NCI-H226 (cell line): ENCODE measurements around the gene HECTD1.
"Not testable (repeated sequence)": the region's sequence is repeated elsewhere in the genome, so short reads cannot be mapped to it uniquely, and the experiment has no call there.

Source experiments
- DNase-seq: peaks from one replicate; pipeline ENCODE4 v3.0.0-alpha.2; 2015

Gene HECTD1

GRCh38 chr14:31224808-31225207 lies 17.2 kb upstream of the HECTD1 start:
- no peak for DNase-seq

DNA sequence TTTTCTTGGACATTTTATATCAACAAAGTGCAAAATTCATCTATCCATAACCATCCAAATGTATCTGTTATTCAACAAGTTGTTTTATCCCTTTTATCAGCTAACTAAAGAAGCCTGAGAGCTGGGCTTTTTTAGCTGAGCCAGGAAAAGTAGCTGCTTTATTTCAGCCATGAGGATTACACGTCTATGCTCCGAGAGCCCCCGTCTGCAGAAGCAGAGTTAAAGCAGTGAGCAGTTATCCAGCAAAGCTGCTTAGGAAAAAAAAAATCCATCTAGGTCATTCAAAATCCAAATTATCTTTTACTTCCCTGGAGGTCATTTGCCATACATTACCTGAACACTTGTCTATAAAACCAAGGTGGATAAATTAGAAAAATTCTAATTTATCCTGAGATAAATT lies 15.7 kb upstream of the HECTD1 start:
- no peak for DNase-seq

- DNase-seq: no peak
These were observed 15.2 kb upstream of the HECTD1 start for GRCh38 chr14:31222834-31223233.

DNA sequence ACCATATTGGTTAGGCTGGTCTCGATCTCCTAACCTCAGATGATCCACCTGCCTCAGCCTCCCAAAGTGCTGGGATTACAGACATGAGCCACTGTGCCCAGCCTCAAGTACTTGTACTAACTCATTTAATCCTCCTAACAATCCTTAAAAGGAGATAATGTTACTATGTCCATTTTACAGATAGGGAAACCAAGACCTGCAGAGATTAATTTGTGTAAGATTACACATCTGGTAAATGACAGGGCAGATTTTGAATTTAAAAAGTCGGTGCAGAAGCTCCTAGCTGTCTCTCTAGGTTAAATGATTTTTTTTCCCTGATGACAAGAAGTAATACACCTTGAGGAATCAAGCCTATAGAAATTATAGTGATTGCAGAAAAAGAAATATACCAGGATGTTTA lies 13.7 kb upstream of the HECTD1 start:
- DNase-seq: no peak

DNA sequence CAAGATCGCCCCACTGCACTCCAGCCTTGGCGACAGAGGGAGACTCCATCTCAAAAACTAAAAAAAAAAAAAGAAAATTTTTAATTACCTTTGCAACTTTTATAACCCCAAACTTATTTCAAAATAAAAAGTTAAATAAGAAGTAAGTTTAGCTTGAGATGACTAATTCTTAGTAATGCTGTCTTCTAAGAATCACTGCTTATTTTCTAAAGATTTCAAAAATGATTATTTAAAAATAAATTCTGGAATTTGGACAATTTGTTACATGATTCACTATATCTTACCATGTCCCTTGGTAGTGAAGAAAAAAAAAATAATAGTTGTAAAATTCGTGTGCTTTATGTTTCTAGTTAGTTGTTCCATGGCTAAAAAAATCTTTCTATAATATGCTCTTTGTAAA lies 11.6 kb upstream of the HECTD1 start:
- no peak for DNase-seq

DNA sequence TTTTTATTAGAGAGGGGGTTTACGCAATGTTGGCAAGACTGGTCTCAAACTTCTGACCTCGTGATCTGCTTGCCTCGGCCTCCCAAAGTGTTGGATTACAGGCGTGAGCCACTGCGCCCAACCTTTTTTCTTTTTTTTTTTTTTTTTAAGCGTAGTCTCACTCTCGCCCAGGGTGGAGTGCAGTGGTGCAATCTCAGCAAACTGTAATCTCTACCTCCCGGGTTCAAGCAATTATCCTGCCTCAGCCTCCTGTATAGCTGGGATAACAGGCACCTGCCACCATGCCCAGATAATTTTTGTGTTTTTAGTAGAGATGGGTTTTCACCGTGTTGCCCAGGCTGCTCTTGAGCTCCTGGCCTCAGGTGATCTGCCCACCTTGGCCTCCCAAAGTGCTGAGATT lies 8.8 kb upstream of the HECTD1 start:
- no peak for DNase-seq

DNA sequence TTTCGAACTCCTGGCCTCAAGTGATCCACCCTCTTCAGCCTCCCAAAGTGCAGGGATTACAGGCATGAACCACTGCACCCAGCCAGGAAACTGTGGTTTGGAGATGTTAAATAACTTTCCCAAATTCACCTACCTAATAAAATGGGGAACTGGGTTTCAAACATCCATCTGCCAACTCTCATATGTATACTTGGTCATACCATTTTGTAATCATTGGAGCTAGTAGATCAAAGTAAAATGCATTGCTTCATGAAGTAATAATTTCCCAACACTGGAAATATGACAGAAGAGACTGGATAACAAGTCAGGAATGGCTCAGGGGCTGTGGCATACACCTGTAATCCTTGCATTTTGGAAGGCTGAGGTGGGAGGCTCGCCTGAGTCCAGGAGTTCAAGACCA lies 5.3 kb upstream of the HECTD1 start:
- DNase-seq: no peak

GRCh38 chr14:31209605-31210004 lies 2.0 kb upstream of the HECTD1 start:
- no peak for DNase-seq

- DNase-seq: no peak
These were observed 1.2 kb upstream of the HECTD1 start for GRCh38 chr14:31208546-31209424.

DNA sequence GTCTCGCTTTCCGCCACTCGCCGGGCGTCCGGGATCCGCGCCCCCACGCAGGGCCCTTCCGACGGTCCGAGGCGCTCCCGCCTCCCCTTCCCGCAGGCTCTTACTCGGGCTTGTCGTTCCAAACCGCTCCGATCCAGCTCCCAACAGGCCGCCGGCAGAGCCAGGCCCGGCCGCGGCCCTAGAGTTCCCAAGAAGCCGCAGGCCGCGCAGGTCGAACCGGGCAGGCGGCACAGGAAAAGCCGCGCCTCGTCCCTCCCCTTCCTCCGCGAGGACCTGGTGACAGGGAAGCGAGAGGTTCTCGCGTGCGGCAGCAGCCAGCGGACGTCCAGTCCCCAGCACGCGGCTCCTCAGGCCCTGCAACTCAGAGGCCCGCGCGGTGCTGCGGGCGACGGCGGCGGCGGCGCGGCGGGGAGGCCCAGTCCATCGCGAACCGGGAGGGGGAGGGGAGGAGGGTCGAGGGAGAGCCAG lies 272 bp downstream of the HECTD1 start:
- peak; percentile 75 for DNase-seq

- DNase-seq: no peak
These were observed 882 bp downstream of the HECTD1 start for GRCh38 chr14:31206536-31207286.

DNA sequence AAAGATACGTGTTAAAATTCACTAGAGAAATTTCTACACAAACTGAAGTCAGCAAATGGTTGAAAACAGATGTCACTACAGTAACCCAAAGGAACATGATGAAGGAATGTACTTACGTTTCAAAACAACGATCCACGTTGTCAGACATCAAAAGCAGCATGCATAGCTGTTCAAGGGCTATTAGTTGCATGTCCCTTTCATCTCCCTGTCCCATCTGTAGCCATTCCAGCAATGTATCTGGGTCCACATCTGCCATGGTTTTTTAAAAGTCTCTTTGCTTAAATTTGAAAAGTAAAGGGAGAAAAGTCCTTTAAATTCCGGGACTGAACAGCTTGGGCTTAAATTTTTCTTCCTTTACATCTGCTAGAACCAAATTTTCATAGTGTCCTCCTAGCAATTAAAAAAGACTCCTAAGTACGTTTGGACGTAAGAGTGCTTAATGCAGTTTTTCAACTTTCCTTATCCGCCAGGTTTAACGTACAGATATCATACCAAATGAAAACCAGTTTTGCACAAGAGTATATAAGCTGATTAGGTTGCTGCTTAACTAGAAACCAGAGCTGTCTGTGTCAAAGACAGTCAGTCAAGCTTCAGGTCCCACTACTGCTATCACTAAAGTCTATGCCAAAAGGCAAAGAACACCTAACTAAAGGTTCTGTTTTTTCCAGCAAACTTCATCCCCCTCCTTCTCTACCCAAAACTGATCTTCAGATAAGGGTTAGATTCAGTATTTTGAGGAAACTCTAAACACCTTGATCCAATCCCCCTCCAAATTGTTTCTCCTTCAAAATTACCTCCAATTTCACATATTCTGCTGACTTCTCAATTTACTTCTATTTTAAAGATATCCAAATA lies 1.7 kb downstream of the HECTD1 start:
- DNase-seq: no peak

GRCh38 chr14:31204593-31205534 lies 2.7 kb downstream of the HECTD1 start:
- DNase-seq: no peak

DNA sequence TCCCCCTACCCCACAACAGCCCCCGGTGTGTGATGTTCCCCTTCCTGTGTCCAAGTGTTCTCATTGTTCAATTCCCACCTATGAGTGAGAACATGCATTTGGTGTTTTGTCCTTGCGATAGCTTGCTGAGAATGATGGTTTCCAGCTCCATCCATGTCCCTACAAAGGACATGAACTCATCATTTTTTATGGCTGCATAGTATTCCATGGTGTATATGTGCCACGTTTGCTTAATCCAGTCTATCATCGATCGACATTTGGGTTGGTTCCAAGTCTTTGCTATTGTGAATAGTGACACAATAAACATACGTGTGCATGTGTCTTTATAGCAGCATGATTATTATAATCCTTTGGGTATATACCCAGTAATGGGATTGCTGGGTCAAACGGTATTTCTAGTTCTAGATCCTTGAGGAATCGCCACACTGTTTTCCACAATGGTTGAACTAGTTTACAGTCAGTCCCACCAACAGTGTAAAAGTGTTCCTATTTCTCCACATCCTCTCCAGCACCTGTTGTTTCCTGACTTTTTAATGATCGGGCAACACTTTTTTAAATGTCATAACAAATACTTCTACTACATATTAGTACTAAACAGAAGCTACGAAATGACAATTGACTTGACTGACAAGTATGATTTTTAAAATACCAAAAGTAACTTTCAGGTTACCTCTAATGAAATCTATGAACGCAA lies 3.5 kb downstream of the HECTD1 start:
- not testable (repeated sequence) for DNase-seq

DNA sequence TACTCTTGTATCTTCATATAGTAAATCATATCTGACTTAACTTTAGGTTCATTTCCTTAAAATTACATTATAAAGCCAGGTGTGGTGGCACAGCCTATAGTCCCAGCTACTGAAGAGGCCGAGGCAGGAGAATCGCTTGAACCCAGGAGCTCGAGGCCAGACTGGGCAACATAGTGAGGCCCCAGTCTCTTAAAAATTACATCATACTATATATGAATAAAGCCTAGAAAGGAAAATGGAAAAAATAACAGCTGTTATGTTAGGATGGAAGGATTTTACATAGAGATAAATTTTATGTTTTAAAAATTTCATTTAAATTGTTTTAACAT lies 4.2 kb downstream of the HECTD1 start:
- DNase-seq: no peak

- DNase-seq: no peak
These were observed 6.5 kb downstream of the HECTD1 start for GRCh38 chr14:31201111-31201510.

GRCh38 chr14:31200702-31200990 lies 6.9 kb downstream of the HECTD1 start:
- DNase-seq: no peak

DNA sequence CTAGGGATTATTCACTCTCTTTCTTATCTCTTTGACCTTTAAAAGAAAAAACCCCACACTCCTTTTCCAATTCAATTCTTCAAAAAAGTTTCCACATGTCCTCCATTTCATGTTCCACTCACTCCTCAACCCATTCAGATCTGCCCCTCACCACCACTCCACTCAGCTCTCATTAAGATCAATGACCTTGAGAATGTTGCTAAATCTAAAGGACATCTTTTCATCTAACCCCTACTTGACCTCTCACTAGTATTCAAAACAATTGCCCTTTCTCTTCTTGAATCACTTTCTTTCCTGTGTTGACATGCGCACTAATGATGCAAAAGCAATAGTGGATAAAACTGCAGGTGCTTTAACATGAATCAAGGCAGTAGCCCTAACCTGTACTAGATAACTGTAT lies 9.9 kb downstream of the HECTD1 start:
- no peak for DNase-seq

DNA sequence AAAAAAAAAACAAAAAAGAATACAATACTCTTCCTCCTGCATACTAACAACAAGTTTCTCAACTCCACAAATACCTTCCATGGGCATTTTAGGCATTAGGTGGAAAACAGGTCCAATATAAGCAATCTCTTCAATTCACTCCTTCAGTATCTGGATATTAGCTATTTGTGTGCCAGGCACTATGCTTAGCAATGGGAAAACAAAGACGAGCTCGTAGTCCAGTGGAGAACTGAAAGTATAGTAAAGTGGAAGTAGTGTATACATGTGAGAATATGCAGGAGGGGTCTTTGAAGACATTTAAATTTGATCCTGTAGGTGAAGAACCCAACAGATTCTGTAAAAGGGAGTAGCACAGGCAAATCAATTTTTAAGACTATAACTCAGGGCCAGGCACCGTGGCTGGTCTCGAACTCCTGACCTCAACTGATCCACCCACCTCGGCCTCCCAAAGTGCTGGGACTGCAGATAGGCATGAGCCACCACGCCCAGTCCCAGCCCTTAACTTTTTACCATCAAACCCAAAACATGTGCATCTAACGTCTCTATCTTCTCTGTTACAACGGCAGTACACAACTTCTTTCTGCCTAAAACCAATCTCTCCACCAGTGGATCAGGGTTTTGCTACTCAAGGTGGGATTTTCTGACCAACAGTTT lies 10.6 kb downstream of the HECTD1 start:
- no peak for DNase-seq

DNA sequence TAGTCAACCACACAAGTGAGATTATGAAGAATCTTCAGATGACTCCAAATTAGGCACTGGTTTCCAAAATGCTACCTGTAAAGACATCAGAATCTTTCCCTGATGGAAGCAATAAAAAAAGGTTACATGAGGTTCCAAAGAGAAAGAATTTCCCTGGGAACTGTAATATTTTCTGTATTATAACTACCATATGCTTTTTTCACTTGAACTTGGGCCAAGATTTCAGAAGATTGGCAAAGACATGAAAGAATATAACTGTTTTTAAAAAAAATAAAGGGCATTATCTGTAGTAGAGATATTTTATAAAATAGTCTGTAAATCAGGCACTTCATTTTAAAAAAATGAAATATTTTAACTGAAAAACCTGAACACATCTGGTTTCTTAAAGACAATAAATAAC lies 12.9 kb downstream of the HECTD1 start:
- DNase-seq: no peak

DNA sequence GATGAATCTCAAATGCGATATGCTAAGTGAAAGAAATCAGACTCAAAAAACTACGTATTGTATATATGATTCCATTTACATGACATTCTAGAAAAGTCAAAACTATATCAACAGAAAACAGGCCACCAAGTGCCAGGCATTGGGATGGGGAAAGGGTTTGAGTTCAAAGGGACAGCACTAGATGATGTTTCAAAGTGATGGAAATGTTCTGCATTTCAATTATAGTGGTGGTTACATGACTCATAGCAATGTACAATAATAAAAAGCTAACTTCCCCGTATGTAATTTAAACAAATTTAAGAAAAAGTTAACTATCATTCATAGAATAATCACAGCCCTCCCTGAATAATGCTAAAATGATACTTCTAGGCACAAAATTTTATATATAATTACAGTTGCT lies 13.5 kb downstream of the HECTD1 start:
- no peak for DNase-seq
